Measurements from ENCODE around the gene RPAP2.
"Not testable (repeated sequence)": the region's sequence is repeated elsewhere in the genome, so short reads cannot be mapped to it uniquely, and the experiment has no call there.

RPAP2 gene

GRCh38 chr1:92424381-92424780 lies 125.5 kb downstream of the RPAP2 start:
- DNase-seq (ENCODE audit: extremely low read depth, low read depth): no peak
- TF ChIP-seq CTCF (IDR thresholded peaks at IDR 0.05; ENCODE audit: low read depth, low read length, missing control alignments): no peak
- no peak overlapping the region for H3K4me3 ChIP-seq (replicated peaks; ENCODE audit: low read depth, low read length)

GRCh38 chr1:92425617-92426016 lies 126.8 kb downstream of the RPAP2 start:
- no peak for DNase-seq (ENCODE audit: extremely low read depth, low read depth)
- no peak for TF ChIP-seq CTCF (IDR thresholded peaks at IDR 0.05; ENCODE audit: low read depth, low read length, missing control alignments)
- no peak overlapping the region for H3K4me3 ChIP-seq (replicated peaks; ENCODE audit: low read depth, low read length)

GRCh38 chr1:92430030-92430429 lies 131.2 kb downstream of the RPAP2 start:
- no peak overlapping the region for H3K4me3 ChIP-seq (replicated peaks; ENCODE audit: low read depth, low read length)
- TF ChIP-seq CTCF (IDR thresholded peaks at IDR 0.05; ENCODE audit: low read depth, low read length, missing control alignments): no peak
- DNase-seq (ENCODE audit: extremely low read depth, low read depth): no peak

DNA sequence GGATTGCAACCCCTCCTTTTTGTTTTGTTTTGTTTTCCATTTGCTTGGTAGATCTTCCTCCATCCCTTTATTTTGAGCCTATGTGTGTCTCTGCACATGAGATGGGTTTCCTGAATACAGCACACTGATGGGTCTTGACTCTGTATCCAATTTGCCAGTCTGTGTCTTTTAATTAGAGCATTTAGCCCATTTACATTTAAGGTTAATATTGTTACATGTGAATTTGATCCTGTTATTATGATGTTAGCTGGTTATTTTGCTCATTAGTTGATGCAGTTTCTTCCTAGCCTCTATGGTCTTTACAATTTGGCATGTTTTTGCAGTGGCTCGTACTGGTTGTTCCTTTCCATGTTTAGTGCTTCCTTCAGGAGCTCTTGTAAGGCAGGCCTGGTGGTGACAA lies 135.7 kb downstream of the RPAP2 start:
- DNase-seq (ENCODE audit: extremely low read depth, low read depth); H3K4me3 ChIP-seq (replicated peaks; ENCODE audit: low read depth, low read length): not testable (repeated sequence)

DNA sequence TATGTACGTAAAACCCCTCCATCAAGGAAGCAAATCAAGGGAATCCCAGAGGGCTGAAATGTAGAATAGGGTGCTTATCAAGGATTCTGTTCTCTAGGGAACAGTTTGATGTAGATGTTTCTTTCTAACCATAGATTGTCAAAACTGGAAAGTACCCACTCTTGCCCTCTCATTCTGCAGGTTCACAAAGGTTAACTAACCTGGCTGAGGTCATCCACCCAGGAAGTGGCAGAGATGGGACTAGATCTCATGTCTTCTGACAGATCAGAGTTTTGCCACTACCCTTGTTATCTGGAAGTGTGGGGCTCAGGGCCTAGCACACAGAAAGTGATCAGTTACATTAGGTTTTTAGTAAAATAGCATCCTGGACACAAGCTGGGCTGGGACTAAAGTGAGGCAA lies 140.4 kb downstream of the RPAP2 start:
- H3K4me3 ChIP-seq (replicated peaks; ENCODE audit: low read depth, low read length): no peak overlapping the region
- TF ChIP-seq CTCF (IDR thresholded peaks at IDR 0.05; ENCODE audit: low read depth, low read length, missing control alignments): no peak
- DNase-seq (ENCODE audit: extremely low read depth, low read depth): no peak

DNA sequence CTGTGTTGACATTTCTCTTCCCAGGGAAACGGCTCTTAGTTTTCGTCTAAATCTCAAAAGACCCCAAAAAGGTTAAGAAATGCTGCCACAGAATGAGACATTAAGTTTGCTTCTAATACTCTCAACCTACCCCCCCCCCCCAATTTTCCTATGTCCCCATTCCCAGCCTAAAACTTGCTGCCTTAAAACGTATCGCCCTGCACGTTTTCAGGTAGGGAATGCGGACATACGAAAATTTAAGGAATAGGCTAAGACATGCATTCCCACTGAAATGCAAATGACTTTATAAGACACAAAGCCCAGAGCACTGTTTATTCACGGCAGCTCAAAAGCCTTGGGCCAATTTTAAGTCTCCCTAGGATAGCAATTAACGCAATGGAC lies 142.4 kb downstream of the RPAP2 start:
- no peak overlapping the region for H3K4me3 ChIP-seq (replicated peaks; ENCODE audit: low read depth, low read length)
- no peak for TF ChIP-seq CTCF (IDR thresholded peaks at IDR 0.05; ENCODE audit: low read depth, low read length, missing control alignments)
- DNase-seq (ENCODE audit: extremely low read depth, low read depth): no peak

GRCh38 chr1:92441697-92442342 lies 143.0 kb downstream of the RPAP2 start:
- no peak for TF ChIP-seq CTCF (IDR thresholded peaks at IDR 0.05; ENCODE audit: low read depth, low read length, missing control alignments)
- H3K4me3 ChIP-seq (replicated peaks; ENCODE audit: low read depth, low read length): no peak overlapping the region
- DNase-seq (ENCODE audit: extremely low read depth, low read depth): no peak
